Stimulated activated CD8-positive, alpha-beta memory T cell treated with anti-CD3 and anti-CD28 coated beads, Interleukin-15, amount 100 ng/mL, for 1 hour (primary cell): ENCODE results near the gene RNPS1.

Experiments used
- DNase-seq: peaks from one replicate; pipeline ENCODE4 v3.0.0-alpha.2; 2020; ENCODE audit warnings: low read depth

The RNPS1 gene, protein sequence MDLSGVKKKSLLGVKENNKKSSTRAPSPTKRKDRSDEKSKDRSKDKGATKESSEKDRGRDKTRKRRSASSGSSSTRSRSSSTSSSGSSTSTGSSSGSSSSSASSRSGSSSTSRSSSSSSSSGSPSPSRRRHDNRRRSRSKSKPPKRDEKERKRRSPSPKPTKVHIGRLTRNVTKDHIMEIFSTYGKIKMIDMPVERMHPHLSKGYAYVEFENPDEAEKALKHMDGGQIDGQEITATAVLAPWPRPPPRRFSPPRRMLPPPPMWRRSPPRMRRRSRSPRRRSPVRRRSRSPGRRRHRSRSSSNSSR

DNA sequence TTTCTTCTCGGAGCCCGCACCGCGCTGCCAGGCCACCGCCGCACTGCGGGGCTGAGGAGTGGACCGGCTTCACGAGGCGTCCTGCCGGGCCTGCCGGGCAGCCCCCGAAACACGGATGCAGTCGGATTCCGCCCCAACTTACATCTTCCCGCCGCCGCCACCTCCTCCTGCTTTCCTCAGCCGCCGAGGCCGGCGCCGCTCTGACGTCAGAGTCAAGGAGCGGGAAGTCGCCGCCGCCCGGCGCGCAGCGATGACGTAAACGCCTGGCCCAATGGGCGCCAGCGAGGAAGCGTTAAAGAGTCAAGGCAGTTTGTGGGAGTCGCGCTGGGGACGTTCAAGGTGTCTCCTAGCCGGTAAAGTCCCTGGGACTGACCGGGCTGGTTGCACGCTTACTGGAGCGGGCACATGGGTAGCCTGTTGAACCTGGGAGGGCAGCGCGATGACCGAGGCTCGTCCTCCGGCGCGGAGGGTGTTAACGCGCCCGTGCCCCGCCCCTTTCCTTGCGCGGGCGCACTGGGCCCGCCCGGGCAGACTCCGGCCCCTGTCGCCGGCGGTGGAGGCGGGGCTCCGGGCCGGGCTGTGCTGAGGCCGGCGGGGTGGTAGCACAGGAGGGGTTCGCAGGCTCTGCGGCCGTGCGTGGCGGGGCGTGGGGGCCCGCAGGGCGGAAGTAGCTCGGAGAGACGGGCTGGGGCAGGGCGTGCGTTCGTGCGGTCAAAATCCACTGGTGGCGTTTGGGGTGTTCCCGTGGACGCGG, at the start of gene RNPS1:
RNPS1 (minus strand) TSS at position 214 of the 754 bp plus-strand sequence. CDS start 3,483 bp downstream, outside the sequence.
- peak; percentile 94 for DNase-seq

- no peak for DNase-seq
Observed at GRCh38 chr16:2317231-2318020, 49.5 kb upstream of the RNPS1 start.

GRCh38 chr16:2308089-2308962, 40.4 kb upstream of the RNPS1 start:
- DNase-seq = no peak

- DNase-seq = no peak
Observed at GRCh38 chr16:2299915-2300192, 31.9 kb upstream of the RNPS1 start.

DNA sequence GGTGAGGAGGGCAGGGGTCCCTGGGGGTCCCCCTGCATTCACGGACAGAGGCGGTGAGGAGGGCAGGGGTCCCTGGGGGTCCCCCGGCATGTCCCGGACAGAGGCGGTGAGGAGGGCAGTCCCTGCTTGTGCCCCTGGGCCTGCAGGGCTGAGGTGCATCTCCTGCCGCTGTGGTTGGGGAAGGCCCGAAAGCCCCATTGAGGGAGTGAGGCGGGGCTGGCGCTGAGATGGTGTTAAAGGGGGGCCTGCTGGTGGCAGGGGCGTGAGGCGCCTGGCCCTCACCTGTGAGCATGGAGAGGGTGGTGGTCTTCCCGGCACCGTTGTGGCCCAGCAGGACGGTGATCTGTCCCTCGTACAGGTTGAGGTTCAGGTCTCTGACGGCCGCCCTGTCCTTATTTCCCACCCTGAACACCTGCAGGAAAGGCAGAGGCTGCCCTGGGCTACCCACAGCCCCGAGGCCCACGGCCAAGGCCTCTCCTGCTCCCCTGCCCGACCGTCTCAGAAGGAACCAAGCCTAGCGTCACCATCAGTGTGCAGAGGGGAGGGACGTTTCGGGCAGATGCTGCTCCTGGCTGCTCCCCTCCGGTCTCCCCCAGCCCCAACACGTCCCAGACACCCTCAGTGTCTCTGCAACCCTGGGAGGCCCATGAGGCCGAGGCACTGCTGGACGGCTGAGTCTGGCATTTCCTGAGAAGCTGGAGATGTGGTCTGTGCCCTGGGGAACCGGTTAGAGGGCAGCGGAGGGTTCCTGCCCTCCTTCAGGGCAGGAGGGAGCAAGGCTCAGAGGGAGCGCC, 31.4 kb upstream of the RNPS1 start:
- no peak for DNase-seq

DNA sequence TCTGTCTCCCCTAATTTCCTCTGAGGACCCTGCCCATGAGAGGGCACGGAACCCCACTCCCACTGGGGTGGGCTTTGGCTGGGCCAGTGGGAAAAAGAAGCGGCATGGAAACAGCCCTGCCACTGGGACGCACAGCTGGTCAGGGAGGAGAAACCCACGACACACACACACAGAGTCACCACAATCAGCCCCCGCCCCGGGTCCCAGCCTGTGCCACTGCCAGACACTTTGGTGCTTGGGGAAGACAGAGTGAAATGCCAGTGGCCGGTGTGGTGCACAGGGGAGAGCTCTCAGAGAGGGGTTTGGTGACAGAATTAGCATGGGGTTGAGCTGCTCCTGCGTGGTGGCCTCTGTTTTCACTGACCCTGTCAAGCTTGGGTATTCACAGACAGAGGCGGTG, 30.7 kb upstream of the RNPS1 start:
- DNase-seq = no peak

DNA sequence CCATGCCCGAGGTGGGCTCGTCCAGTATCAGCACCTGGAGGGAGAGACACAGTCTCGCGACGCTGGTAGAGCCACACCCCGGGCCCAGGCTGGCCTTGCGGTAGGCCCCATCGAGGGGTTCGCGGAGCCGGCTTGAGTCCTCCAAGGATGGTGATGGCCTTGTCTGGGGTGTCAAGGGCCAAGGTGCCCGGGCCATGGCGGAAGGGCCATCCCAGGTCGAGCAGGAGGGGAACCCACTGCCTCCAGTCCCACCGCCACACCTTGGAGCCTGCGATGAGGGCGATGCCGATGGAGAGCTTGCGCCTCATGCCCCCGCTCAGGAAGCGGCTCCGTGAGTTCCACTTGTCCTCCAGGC, 29.6 kb upstream of the RNPS1 start:
- no peak for DNase-seq

DNA sequence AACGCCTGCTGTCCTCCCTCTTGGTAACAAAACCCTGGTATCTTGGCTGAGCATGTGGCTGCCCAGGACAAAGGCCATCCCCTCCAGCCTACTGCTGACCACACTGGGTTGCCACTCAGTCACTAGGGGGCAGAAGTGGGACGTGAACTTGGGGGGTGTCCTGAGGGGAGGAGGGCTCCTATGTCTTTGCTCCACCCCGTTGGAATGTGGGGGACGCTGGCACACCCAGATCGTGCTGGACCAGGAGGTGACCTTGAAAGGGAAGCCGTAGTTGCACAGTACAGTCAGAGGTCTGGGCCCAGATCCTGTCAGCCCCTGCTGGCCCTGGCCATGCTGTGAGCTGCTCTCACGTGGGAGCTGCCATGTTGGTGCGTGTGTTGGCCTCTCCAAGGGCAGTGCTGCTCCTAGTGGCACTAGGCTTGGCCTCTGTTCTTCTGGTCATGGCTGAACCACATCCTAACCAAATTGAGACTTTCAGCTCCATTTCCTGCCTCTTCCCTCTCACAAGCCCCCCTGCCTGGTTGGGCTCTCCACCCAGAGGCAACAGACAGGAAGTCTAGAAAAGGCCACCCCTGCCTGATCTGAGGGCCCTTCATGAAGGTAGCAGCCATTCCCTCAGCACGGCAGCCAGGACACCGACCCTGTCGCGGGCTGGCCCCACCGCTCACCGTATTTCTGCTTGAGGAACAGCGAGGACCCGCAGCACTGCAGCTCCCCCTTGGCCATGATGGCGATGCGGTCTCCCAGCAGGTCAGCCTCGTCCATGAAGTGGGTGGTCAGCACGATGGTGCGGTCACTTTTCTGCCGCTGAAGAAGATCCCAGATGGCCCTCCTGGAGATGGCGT, 29.0 kb upstream of the RNPS1 start:
- no peak for DNase-seq

- no peak for DNase-seq
Observed at GRCh38 chr16:2295056-2295798, 27.3 kb upstream of the RNPS1 start.

- no peak for DNase-seq
Observed at GRCh38 chr16:2292221-2292620, 24.3 kb upstream of the RNPS1 start.

DNA sequence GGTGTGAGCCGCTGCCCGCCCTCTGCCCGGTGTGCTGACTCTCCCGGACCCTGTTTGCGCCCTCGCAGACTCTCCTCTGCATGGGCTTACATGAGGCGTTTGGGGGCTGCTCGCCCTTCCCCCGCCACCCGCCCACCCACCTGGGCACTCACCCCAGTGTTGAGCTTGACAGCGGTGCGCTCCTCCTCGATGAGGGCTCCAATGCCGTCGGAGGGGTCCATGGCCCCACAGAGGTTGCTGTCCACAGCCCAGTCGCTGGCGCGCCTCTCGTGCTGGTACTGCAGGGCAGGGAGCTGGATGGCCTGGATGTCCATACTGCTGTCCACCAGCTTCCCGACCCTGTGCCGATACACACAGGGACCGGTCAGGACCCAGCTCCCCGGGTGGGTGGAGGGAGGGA, 21.4 kb upstream of the RNPS1 start:
- DNase-seq = no peak

- DNase-seq = no peak
Observed at GRCh38 chr16:2288726-2289125, 20.8 kb upstream of the RNPS1 start.

- DNase-seq = no peak
Observed at GRCh38 chr16:2287916-2288547, 20.1 kb upstream of the RNPS1 start.

DNA sequence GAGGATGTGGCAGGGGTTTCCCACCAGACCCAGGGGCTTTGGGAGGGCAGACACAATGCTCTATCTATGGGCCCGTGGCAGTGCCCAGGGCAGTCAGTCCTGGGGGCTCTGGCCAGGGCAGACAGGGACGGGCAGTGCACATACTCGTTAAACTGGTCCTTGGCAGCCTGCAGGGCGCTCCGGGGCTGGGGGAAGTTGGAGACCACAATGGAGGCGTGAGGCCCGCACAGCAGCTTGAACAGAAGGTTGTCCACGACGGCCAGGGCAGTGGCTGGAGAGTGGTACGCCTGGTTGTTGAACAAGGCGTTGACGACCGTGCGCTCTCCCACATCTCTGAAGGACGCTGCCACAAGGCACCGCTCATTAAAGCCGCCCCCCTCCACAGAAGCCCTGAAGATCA, 18.6 kb upstream of the RNPS1 start:
- no peak for DNase-seq

GRCh38 chr16:2285731-2286191, 17.8 kb upstream of the RNPS1 start:
- no peak for DNase-seq

DNA sequence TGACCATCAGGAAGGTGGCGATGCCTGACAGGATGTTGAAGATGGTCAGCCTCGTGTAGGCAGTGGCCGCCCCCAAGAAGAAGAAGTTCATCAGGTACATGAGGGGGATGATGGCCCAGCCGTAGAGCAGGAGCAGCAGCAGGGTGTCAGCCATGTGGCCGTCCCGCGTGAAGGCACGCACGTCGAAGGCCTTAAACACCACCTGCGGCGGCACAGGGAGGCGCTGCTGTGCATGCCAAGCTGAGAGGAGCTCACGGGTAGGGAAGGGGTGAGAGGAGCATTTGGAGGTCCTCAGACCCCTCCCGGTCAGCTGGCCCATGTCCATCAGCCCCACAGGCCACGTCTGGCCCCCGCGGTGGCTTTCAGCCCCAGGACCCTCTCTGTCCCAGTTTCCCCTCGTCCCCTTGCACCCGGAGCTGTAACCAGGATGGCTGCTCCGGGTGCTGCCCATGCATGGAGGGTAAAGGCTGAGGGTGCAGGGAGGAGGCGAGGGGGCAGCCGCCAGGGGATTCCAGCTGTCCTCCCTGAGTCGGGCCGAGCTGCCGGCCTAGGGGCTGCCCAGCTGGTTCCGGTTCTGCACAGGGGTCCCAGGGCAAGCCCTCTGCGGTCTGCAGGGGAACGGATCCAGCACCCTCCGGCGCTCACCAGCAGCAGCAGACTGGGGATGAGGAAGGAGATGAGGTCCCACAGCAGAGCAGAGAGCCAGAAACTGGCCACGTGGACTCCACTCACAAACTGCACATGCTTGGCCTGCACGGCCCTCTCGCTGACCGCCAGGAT, 17.1 kb upstream of the RNPS1 start:
- DNase-seq = no peak

DNA sequence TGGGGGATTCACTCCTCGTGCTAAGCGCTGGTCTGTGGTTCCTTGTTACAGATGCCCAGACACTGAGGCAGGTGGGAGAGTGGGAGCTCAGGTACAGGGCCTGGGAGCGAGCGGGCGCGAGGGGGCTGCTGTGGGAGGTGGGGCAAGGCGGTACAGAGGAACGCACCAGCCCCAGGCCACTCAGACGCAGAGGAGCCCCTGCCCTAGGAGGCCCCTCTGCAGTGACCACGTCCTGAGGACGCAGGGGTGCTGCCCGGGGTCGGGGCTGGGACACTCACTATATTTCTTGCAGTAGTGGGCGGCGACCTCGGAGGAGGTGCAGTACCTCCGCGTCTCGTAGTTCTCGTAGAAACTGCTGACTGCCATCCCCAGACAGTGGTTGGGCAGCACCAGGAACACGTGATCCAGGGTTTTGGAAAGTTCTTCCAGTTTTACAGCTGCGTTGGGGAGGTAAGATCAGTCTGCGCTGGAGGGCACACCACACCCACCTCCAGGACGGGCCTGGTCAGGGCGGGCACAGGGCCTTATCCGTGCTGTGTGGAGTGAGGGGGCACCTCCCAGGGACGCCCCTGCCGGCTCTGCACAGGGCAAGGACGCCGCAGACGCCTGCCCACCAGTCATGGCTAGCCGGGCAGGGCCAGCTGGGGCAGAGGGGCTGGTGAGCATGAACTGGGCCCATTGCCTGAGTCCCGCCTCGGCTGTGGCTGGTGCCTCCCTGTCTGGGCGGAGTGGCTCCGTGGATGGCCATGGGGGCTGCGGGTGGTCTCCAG, 16.3 kb upstream of the RNPS1 start:
- no peak for DNase-seq
